ENCODE results near the gene ITPRIP. TPM values are rescaled to one million over a fixed set of nuclear protein-coding genes. Genes with fewer than 3 reads are reported as not detected.

The ITPRIP gene
- total RNA-seq, 1 experiment from 2014 or later, result 22.5 TPM

GRCh38 chr10:104350127-104350635 lies 11.9 kb upstream of the ITPRIP start:
- Histone ChIP-seq H4K5ac (ENCODE audit: insufficient read length, low read depth, low read length) (no peak overlapping the region), H2BK20ac (ENCODE audit: low read depth, low read length, poor library complexity, severe bottlenecking) (no peak overlapping the region), H2AK5ac (ENCODE audit: insufficient read length, low read length) (no peak overlapping the region), H2AFZ (ENCODE audit: low read length) (no peak overlapping the region), H3K79me2 (ENCODE audit: insufficient read depth, low read length) (no peaks in the 10 kb centered on the region), H3K9ac (ENCODE audit: extremely low read depth, insufficient read length, low read length) (peak overlapping the region; percentile 7), H4K91ac (ENCODE audit: insufficient read length, low read depth, low read length) (no peak overlapping the region), H3K23ac (ENCODE audit: insufficient read length, low read depth, low read length) (no peak overlapping the region), H3T11ph (ENCODE audit: low read length) (no peak overlapping the region), H2BK5ac (ENCODE audit: insufficient read length, low read length) (no peak overlapping the region), H3K4me2 (ENCODE audit: insufficient read depth, insufficient read length, low read length) (peak overlapping the region; percentile 33), H2BK12ac (ENCODE audit: insufficient read length, low read depth, low read length) (no peak overlapping the region), H3K18ac (ENCODE audit: insufficient read length, low read depth, low read length) (no peak overlapping the region), H3K79me1 (ENCODE audit: insufficient read depth, low read depth, low read length, poor library complexity, severe bottlenecking) (no peaks in the 10 kb centered on the region), H4K8ac (replicated peaks; ENCODE audit: insufficient read length, low read depth, low read length) (no peak overlapping the region), H3K14ac (ENCODE audit: insufficient read depth, low read length) (no peak overlapping the region), H3K4me1 (ENCODE audit: insufficient read depth, low read length) (peaks cover 6% of the 10 kb centered on the region; the same call in 1 of the 2 replicates), H2BK15ac (ENCODE audit: low read depth, low read length) (no peak overlapping the region), H3K4ac (ENCODE audit: low read depth, low read length) (no peak overlapping the region), H3K9me3 (ENCODE audit: control insufficient read depth, low read depth, low read length) (no peaks in the 10 kb centered on the region), H3K23me2 (ENCODE audit: insufficient read length, low read depth, low read length, poor library complexity, severe bottlenecking) (no peaks in the 10 kb centered on the region), H3K27ac (ENCODE audit: insufficient read length, low read depth, low read length) (peak overlapping the region; percentile 17), H4K20me1 (ENCODE audit: control insufficient read depth, insufficient read depth, insufficient read length) (no peaks in the 10 kb centered on the region), H2BK120ac (ENCODE audit: low read depth, low read length, poor library complexity, severe bottlenecking) (no peak overlapping the region), H3K27me3 (ENCODE audit: insufficient read depth, low read length) (peaks cover 9% of the 10 kb centered on the region), H3K56ac (ENCODE audit: insufficient read length, low read depth, low read length) (no peak overlapping the region)
- peaks cover 5 to 7% of the 10 kb centered on the region in 2 experiments; a peak in 3 of 4 replicates for H3K4me1 Mint-ChIP-seq
- WGBS (ENCODE audit: extremely low coverage, insufficient read length, low lambda C conversion rate), result no CpG with 5 or more reads among the region's 6 CpGs
- TF ChIP-seq CTCF (conservative IDR thresholded peaks at IDR 0.05), result peak; percentile 75
- H3K9me3 Mint-ChIP-seq, result no peaks in the 10 kb centered on the region
- H3K36me3 Mint-ChIP-seq (ENCODE audit: insufficient read depth in 1 of 3, low read depth in 3 of 3), result no peaks in the 10 kb centered on the region
- no peak overlapping the region for H3K4me3 Mint-ChIP-seq
- DNase-seq, result no peak
- peaks cover 6% of the 10 kb centered on the region for H3K27me3 Mint-ChIP-seq (ENCODE audit: low read depth)
- H3K27ac Mint-ChIP-seq, result no peak overlapping the region
